Mononuclear cell (primary cell): ENCODE measurements around the gene FAM78B. TPM values are rescaled to one million over a fixed set of nuclear protein-coding genes. Genes with fewer than 3 reads are reported as not detected.

Experiments
- H3K27me3 ChIP-seq: 2 replicates; pipeline ENCODE4 v1.6.0; 2011; ENCODE audit warnings: low read length, control low read depth; ENCODE audit not compliant: insufficient read depth
- H3K4me1 ChIP-seq: 2 replicates; pipeline ENCODE4 v1.5.1; 2011; ENCODE audit warnings: mild to moderate bottlenecking, low read length, control low read depth; ENCODE audit not compliant: insufficient read depth
- H3K4me3 ChIP-seq: 2 replicates; pipeline ENCODE4 v1.5.1; 2011; ENCODE audit warnings: mild to moderate bottlenecking, low read length, moderate library complexity
- H3K9me3 ChIP-seq: 2 replicates; pipeline ENCODE4 v1.5.1; 2011; ENCODE audit warnings: low read depth, mild to moderate bottlenecking, control low read depth, low read length
- total RNA-seq: library from RNA; depleted of rRNA; stranded (reverse); fragments of >200 nt; gene quantifications from one replicate; pipeline ENCODE4 v1.2.3, GENCODE V29; 2012

The FAM78B gene
- total RNA-seq, 1 donor, result 0.10 TPM

DNA sequence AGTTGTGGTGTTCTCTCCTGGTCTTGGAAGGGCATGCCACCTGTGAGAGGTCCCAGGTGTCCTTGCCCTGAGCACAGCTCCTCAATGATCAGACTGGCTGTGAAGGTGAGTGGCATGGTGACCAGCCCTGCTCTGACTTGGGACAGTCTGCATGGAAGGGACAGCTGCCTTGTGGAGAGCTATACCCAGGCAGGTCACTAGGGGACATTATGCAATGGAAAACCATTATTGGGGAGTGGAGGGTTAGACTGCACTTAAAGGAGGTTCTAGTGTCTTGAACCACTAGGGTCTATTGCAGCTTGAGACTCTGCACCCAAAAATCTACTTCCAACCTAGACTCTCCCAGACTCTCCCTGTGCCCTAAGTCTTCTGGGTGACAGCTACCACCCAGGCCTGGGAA lies 24.8 kb downstream of the FAM78B start:
- no peaks in the 10 kb centered on the region for H3K27me3 ChIP-seq
- no peak overlapping the region for H3K4me3 ChIP-seq
- H3K9me3 ChIP-seq, result no peaks in the 10 kb centered on the region
- H3K4me1 ChIP-seq, result no peaks in the 10 kb centered on the region

DNA sequence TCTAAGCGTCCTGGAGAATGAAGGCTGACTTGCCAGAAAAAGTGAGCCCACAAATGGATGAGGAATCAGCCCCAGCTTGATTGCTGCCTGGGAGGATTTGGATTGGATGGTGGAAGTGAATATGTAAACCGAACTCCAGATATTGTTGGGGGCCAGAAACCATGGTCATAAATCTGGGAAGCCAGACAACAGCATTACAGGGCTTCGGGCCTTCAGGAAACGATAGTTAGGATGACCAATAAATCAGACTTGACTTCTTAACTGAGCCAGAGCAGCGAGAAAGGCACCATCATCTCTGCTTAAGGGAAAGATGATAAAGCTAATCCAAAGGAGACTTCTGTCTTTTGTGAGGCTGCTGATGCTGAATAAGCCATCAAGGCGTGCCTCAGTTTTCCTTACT lies 26.6 kb downstream of the FAM78B start:
- Histone ChIP-seq H3K4me1 (no peaks in the 10 kb centered on the region), H3K9me3 (no peaks in the 10 kb centered on the region), H3K27me3 (no peaks in the 10 kb centered on the region), H3K4me3 (no peak overlapping the region)

DNA sequence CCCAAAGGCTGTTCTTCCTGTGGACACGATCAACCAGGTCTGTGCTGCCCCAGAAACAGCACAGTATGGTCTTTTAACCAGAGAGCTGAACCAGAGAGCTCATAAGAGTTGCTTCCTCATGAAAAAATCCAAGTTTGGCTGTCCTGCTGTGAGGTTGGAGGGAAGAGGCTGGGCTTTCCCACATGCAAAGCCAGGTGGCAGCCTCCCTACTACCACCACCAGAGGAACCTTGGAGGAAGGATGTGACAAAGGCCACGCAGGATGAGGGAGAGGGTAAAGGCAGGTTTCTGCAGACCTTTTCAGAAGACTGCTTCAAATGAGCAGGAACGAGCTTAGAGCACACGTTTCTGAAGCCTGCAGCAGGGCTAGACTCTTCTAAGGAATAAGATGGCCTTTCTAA lies 27.1 kb downstream of the FAM78B start:
- Histone ChIP-seq H3K4me1 (no peaks in the 10 kb centered on the region), H3K27me3 (no peaks in the 10 kb centered on the region), H3K4me3 (no peak overlapping the region), H3K9me3 (no peaks in the 10 kb centered on the region)

DNA sequence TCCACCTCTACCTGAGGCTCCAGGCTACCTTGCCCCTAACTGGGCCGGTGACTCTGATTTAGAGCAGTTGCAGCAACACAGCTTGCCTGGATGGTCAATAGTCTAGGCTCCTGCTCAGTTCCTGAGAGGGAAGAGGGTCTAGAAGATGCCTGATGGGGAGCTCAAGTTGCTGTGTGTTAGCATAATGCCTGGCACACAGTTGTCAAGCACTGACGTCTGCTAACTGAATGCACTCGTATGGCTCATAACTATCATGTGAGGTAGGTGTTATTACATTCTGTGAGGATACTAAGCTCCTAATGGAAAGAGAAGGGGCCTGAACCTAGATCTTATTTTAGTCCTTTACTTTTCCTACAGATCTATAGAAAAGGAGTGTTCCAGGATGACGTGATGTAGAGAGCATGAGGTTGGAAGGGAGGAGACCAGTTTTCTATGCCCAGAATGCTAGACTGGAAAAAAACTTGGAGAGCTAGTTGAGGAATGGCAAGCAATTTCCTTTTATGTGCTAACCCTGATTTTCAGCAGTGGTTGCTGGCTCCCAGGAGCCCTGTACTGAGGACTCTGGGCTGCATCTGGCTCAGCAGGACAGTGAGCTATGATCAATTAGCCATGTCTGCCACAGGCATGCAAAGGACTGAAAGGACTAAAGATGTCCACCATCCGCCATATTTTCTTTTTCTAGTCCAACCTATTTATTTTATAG lies 30.0 kb downstream of the FAM78B start:
- H3K4me3 ChIP-seq, result no peak overlapping the region
- H3K27me3 ChIP-seq, result no peaks in the 10 kb centered on the region
- no peaks in the 10 kb centered on the region for H3K9me3 ChIP-seq
- no peaks in the 10 kb centered on the region for H3K4me1 ChIP-seq

DNA sequence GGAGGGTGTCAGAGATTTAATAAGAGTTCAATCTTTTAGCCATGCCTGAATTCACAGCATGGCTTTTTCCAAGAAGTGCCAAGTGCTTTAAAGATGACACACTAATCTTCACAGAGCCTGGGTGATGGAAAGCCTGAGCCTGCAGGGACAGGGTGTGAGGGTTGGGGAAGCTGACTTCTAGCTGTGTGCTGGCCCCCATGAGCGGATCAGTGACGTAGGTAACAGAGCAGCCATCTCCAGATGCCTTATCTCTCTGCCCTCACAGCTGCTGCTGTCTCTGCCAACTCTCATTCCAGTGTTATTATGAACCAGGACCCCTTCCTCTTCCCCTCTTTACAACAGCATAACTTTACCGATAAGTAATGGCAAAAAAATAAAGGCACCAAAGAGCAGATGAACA lies 30.6 kb downstream of the FAM78B start:
- no peaks in the 10 kb centered on the region for H3K9me3 ChIP-seq
- no peaks in the 10 kb centered on the region for H3K27me3 ChIP-seq
- no peaks in the 10 kb centered on the region for H3K4me1 ChIP-seq
- H3K4me3 ChIP-seq, result no peak overlapping the region

DNA sequence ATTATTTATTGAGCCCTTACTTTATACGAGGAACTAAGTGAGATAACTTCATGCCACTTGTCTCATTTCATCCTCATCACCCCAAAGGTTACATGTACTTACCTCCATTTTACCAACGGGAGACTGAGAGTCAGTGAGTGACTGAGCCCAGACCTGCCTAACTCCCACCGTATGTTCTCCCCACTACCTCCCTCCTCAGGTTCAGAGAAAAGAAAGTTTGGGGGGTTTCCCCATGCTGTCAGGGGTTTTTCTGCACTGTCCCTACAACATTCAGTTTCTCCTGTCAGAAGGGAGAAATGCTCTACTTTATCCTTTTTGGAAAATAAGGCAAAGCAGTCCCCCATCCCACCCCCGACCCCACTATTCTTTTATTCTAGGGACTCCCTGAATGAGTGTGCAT lies 32.9 kb downstream of the FAM78B start:
- Histone ChIP-seq H3K4me1 (no peaks in the 10 kb centered on the region), H3K4me3 (no peak overlapping the region), H3K27me3 (no peaks in the 10 kb centered on the region), H3K9me3 (no peaks in the 10 kb centered on the region)

DNA sequence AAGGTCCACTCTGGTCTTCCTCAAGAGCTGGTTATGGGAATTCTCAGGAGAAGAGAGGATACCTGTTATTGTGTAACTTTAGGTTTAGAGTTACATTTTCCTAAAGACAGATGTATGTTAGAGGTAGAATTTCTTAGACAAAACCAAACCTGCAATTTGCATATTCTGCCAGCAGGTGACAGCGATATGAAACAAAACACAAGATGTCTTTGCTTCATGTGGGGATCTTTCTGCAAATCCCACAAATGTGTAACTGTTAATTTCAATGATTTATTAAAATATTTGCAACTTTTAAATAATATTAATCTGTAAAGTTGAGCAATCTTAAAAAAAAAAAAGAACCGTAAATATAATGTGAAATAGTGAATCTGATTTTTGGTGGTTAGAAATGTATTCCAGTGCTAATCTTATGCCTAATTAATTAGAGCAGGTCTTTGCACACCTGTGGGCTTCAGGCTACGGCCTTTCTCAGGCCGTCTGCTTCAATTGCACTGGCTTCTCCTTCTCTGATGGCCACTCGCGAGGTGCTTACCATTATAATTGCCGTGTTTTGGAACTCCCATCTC lies 33.4 kb downstream of the FAM78B start:
- no peaks in the 10 kb centered on the region for H3K4me1 ChIP-seq
- no peaks in the 10 kb centered on the region for H3K9me3 ChIP-seq
- H3K27me3 ChIP-seq, result no peaks in the 10 kb centered on the region
- no peak overlapping the region for H3K4me3 ChIP-seq

DNA sequence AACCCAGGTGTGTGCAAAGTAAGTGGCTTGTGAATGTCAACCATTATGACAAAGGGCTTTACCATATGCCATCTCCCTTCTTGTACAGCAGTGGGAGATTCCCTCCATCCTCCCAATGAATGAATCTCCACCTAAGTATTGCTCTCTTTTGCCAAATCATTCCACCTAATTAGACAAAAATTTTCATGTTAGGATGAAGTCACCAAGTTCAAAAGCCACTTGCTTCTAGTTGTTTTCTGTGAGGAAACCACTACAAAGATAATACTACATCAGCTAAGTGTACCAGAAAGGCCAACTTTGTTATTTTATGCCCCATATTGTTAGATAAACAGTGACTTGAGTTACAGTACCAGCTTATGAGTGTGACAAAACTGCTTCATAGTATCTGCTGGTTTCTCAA lies 34.3 kb downstream of the FAM78B start:
- no peaks in the 10 kb centered on the region for H3K4me1 ChIP-seq
- no peaks in the 10 kb centered on the region for H3K27me3 ChIP-seq
- no peaks in the 10 kb centered on the region for H3K9me3 ChIP-seq
- H3K4me3 ChIP-seq, result no peak overlapping the region

DNA sequence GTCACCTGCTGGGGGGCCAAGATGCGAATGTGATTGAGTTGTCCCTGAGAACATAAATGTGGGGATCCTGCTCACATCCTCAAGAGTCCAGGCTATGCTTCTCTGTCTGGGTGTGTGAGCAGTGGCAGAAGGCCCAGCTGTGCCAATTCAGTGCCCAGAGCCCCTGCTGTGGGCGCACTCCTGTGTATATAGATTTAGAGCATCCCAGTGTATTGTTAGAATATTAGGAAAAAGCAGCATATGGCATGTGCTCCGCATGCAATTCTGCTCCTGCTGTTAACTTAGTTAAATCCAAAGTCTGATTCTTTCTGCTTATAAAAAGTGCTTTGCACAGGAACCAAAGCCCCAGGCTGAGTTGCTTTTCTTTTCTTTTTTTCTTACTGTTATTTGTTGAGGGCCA lies 37.8 kb downstream of the FAM78B start:
- Histone ChIP-seq H3K9me3 (no peaks in the 10 kb centered on the region), H3K27me3 (no peaks in the 10 kb centered on the region), H3K4me1 (no peaks in the 10 kb centered on the region), H3K4me3 (no peak overlapping the region)

DNA sequence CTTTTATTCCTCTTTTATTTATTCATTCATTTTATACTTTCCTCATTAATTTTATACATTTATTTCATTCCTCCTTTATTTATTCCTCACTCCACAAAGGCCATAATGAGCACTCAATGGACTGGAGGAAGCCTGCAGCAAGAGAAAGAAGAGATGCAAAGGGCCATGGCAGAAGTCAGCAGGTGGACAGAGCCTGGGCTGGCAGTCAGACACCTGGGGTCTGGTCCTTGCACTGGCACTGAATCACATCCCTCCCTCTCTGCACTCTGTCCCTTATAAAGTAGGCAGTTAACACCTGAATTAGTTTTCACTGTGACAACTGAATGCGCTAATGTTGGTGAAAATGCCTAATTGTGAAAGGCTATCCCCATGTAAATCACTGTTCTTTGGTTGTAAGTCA lies 38.6 kb downstream of the FAM78B start:
- Histone ChIP-seq H3K4me1 (no peaks in the 10 kb centered on the region), H3K9me3 (no peaks in the 10 kb centered on the region), H3K27me3 (no peaks in the 10 kb centered on the region), H3K4me3 (no peak overlapping the region)

DNA sequence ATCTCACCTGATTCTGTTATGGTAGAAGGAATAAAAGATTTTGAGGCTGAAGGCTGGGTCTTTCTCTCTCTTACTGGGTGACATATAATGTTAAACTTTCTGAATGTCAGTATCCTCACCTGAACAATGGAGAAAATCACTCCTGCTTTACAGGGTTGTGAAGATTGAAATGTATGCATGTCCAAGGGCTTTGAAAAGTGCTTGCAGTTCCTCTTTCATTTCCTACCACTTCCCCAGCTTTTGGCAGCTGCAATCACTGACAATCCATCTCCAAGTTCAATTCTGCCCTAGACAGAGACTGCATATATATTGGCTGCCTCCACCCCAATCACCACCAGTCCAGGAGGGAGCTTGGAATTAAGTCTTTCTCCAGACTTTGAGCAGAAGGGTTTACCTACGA lies 39.8 kb downstream of the FAM78B start:
- H3K9me3 ChIP-seq, result no peaks in the 10 kb centered on the region
- no peaks in the 10 kb centered on the region for H3K4me1 ChIP-seq
- H3K4me3 ChIP-seq, result no peak overlapping the region
- no peaks in the 10 kb centered on the region for H3K27me3 ChIP-seq

DNA sequence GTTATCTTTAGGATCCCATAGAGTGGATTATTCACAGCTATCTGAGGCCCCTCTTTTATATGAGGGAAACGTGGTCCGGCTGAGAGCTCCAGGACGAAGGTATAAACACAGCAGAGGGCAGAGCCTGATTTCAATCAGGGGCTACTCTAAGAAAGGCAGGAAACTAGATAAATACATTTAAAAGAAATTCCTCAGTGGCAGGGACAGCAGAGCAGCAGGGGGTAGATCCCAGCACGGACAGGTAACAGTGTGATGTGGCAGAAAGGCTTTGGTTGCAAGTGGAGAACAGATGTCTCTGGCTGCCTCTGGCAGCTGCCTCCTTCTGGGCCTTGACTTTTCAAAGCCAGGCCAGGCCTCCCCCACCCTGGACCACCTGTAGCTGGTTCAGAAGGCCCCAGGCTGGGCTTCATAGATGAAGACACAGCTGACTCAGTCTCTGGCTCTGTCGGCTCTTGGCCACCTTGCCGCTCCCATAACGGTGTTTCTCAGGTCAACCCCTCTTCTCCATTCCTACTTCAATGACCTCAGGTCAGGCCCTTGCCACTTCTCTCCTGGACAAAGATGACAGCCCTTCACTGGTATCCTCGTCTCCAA lies 43.8 kb downstream of the FAM78B start:
- no peak overlapping the region for H3K4me3 ChIP-seq
- H3K27me3 ChIP-seq, result no peaks in the 10 kb centered on the region
- no peaks in the 10 kb centered on the region for H3K4me1 ChIP-seq

DNA sequence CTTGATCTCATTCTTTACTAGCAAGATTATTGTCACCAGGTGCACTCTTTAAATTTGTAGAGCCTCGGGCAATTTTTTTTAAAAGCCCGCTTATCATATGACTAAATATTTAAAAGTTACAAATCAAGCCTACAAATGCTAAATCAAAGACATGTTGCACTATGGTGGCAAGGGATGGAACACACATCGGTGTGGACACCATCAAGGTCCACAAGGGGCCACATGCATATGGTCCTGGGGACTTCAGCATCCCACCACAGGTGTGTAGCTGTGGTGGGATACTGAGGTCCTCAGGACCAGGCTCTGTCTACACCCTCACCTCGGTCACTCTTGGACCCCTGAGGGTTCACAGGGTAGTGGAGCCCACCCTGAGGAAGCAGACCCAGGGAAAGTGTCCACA lies 45.8 kb downstream of the FAM78B start:
- no peaks in the 10 kb centered on the region for H3K27me3 ChIP-seq
- H3K4me1 ChIP-seq, result no peaks in the 10 kb centered on the region
- no peak overlapping the region for H3K4me3 ChIP-seq
- H3K9me3 ChIP-seq, result no peaks in the 10 kb centered on the region

More for the DNA sequence above, 43.8 kb downstream of the FAM78B start:
- H3K9me3 ChIP-seq, result no peaks in the 10 kb centered on the region

DNA sequence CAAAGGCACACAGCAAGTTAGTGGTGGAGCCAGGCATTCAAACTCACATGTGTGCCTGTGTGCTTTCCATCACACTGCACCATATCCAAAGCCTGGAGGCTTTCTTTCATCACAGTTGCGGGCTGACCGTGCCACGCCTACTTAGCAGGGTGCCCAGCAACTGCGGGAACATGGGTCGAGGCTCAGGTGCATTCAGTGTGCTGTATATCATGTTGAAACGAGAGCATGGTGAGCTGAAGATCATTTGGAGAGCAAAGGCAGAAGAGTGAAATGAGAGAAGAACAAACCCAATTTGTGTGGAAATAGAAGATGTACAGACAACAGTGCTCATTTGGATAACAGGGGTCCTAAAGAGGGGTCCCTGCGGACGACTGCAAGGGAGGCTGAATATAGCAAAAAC lies 46.5 kb downstream of the FAM78B start:
- Histone ChIP-seq H3K4me1 (no peaks in the 10 kb centered on the region), H3K9me3 (no peaks in the 10 kb centered on the region), H3K4me3 (no peak overlapping the region), H3K27me3 (no peaks in the 10 kb centered on the region)

DNA sequence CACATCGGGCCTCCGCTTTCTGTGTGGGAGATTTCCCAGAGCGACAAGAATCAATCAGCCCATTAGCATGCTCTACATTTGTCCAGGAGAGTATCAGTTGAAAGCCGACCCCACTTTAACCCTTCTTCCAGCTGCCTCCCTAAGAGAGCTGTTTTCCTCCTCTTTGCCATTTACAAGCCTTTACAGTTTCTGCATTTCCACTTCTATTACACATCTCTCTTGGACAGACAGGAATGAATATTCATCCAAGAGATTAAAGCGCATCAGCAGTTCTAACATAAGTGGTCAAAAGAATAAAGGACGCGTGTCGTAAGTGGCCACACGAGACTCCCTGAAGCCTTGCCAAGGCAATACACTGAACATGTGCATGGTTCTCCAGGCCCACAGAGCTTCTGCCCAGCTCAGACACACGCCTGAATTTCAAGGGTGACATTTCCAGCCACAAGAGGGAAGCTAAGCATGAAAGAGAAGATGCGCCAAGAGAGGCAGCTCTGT lies 47.3 kb downstream of the FAM78B start:
- no peaks in the 10 kb centered on the region for H3K9me3 ChIP-seq
- no peaks in the 10 kb centered on the region for H3K4me1 ChIP-seq
- H3K4me3 ChIP-seq, result no peak overlapping the region
- no peaks in the 10 kb centered on the region for H3K27me3 ChIP-seq

DNA sequence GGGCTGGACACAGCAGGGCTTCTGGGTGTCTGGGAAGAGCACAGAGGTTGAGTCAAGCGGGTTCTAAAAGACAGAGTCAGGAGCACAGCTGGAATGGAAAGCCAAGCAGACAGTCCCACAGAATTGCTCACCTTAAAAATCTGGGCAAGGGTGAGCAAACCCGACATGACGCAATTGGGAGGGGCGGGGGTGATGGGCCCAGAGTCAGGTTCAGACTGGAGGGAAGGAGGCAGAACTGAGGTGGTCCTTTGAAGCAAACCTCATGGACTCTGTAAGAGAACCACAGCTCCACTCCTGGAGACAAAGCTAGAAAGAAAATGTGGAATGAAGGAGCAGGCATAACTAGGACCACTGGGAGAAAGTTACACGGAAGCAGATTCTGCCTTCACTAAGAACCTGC lies 49.0 kb downstream of the FAM78B start:
- no peaks in the 10 kb centered on the region for H3K9me3 ChIP-seq
- no peaks in the 10 kb centered on the region for H3K27me3 ChIP-seq

More for the DNA sequence above, 49.0 kb downstream of the FAM78B start:
- Histone ChIP-seq H3K4me3 (no peak overlapping the region), H3K4me1 (no peaks in the 10 kb centered on the region)
